Measurements from ENCODE around the gene APEX2.
"Not testable (repeated sequence)": the region's sequence is repeated elsewhere in the genome, so short reads cannot be mapped to it uniquely, and the experiment has no call there.

Gene APEX2, protein sequence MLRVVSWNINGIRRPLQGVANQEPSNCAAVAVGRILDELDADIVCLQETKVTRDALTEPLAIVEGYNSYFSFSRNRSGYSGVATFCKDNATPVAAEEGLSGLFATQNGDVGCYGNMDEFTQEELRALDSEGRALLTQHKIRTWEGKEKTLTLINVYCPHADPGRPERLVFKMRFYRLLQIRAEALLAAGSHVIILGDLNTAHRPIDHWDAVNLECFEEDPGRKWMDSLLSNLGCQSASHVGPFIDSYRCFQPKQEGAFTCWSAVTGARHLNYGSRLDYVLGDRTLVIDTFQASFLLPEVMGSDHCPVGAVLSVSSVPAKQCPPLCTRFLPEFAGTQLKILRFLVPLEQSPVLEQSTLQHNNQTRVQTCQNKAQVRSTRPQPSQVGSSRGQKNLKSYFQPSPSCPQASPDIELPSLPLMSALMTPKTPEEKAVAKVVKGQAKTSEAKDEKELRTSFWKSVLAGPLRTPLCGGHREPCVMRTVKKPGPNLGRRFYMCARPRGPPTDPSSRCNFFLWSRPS

DNA sequence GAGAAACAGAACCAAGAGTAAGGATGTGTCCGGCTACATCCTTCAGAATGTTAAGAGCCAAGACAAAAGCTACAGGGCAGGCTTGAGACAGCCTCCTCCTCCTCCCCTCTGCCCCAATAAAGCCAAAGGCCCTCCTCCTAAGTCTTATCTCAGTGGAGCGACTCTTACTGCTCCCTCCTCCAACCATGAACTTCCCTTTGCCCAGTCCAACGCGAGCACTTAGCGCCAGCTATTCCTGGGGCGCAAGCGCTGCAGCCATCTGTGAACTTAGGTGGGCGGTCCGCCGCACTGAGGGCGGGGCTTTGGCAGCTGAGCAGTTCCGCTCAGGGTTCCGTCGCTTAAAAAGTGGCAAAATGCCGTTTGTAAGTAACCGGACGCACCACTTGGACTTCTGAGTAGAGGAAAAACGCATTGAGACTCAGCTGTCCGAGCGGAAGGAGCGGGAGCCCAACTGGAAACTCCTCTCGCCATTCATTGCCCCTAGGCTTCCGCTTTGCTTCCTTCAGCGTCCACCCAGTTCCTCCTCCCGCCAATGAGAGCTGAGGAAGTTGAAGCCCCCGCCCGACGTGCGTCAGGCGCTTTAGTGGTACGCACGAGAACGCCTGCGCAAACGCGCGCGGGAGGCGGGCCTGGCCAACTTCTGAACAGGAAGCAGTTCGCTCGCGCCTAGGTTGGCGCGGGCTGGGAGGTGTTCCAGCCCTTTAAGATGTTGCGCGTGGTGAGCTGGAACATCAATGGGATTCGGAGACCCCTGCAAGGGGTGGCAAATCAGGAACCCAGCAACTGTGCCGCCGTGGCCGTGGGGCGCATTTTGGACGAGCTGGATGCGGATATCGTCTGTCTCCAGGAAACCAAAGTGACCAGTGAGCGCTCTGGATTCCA, at the start of gene APEX2:
TSS of gene APEX2 (plus strand) at position 647 of the 882 bp plus-strand sequence. CDS start at position 707, 60 bp downstream.
- peak; percentile 69 to 78 for DNase-seq (ENCODE audit: low read depth in 2 of 2)

DNA sequence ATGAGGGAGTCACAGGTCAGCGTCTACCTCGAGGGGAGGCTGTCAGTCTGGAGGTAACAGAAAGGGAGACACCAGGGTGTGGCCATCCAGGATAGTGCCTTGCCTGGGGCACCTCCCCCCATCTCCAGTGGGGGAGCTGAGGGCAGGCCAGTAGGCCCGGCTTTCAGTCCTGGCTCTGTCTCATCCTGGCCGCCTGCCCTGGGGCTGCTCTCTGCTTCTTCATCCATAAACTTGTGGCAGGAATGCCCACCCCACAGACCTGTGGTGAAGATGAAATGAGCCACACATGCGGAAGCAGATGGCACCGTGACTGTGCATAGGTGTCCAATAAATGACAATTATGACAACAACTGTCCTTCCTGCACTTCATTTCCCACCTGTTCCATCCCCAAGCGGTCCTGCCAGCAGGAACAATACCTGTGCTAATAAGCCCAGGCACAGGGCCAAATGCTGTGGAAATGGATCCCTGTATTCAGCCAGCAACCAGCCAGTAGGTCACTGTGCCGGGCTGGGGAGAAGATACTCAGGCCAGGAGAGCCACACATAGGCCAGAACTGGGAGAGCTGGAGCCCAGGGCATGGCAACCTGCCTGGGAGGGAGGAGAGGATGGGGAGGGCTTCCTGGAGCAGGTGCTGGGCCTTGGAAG, 49.3 kb upstream of the APEX2 start:
- DNase-seq (ENCODE audit: low read depth in 2 of 2): no peak

DNA sequence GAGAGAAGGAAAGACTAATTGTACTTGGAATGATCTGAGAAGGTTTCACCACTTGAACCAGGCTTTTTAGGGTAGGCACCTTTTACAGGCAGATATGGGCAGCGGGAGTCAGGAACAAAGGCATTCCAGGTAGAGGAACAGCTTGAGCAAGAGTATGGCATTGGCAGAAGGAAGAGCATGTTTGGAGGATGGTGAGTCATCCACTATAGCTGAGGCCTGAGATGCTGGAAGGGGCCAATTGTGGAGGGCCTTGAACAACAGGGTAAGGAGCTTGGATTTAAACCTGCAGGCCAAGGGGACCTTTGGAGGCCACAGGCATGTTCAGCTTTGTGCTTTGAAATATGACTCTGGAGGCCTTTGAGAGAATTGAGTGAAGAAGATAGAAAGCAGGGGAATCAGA, 38.4 kb upstream of the APEX2 start:
- DNase-seq (ENCODE audit: low read depth in 2 of 2): no peak

DNA sequence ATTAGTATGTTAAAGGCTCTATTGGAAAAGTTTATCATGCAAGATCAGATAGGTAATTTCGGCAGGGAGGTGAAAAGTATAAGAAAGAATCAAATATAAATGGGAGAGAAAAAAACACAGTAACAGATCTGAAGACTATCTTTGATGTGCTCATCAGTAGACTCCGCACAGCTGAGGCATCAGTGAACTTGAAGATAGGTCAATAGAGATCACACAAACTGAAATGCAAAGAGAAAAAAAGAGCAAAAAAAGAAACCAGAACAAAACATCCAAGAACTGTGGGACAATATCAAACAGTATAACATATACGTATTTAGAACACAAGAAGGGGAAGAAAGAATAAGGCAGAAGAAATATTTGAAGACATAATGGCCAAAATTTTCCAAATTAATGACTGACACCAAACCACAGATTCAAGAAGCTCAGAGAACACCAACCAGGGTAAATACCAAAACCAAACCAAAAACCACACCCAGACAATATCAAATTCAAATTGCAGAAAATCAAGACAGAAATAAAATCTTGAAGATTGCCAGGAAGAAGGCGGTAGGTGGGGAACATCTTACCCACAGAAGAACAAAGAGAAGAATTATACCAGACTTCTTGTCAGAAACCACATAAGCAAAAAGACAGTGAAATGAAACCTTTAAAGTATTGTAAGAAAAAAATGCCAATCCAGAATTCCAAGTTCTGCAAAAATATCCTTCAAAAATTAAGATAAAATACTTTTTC, 35.2 kb upstream of the APEX2 start:
- DNase-seq (ENCODE audit: low read depth in 2 of 2): no peak

DNA sequence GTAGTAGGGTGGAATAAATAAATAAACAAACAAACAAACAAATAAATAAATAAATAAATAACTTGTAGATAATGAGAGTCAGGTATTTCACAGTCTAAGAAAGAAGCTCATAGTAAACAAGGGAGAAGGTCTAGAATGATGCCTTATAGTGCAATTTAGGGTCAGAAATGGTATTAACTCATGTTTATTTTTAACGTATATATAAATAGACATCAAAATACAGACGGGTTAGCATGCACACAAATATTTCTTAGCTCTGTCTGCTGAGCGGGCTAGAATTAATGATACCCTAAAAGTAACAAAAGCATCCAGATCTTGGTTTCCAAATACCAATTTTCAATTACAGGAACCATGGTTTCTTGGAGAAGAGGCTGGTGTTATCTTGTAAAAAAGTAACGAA, 22.8 kb upstream of the APEX2 start:
- DNase-seq (ENCODE audit: low read depth in 2 of 2): no peak

DNA sequence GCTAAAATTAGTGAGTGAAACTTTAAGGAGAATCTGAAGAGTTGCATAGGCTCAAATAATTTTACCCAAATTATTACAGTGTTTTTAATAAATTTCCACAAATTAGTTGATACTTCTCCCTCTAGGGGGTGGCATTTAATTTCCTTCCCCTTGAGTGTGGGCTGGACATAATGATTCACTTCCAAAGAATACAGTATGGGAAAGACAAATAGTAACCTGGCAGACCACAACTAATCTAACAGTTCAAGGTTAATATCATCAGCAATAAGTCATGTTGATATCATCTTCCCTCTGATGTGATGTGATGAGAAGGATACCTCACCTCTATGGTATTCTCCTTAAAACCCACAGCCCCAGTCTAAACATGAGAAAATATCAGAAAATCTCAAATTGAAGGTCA, 21.7 kb upstream of the APEX2 start:
- DNase-seq (ENCODE audit: low read depth in 2 of 2): no peak

DNA sequence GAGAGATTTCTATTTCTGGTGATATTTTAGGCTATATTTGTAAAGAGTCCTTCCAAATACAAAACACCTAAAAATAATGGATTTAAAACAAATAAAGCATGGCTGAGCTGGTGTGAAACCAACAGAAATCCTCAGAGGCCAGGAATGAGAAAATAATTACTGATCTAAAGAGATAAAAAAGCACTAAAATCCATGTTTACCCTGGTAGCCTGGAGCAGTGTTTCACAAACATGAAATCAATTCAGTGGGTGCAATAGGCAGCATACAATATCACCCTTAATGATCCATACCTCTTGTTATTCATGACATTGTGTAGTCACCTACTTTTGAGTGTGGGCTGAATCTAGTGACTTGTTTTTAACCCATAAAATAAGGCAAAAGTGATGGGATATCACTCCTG, 20.7 kb upstream of the APEX2 start:
- DNase-seq (ENCODE audit: low read depth in 2 of 2): no peak

DNA sequence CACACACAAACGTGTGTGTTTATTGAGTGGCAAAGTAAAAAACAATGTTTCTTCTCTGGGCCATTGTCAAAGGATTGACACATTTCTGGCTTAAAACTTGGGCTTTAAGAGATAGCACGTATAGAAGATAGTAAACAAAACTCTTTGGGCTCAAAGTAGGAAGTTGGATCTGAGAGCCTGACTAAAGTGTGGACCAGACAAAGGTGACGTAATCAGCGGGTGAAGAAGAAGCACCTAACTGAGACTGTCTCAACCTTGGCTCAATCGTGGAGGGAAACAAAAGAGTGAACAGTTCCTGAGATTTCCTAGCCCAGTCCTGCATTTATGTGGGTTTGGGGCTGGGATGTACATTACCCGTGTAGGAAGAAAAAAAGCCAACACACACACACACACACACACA, 19.8 kb upstream of the APEX2 start:
- DNase-seq (ENCODE audit: low read depth in 2 of 2): no peak

DNA sequence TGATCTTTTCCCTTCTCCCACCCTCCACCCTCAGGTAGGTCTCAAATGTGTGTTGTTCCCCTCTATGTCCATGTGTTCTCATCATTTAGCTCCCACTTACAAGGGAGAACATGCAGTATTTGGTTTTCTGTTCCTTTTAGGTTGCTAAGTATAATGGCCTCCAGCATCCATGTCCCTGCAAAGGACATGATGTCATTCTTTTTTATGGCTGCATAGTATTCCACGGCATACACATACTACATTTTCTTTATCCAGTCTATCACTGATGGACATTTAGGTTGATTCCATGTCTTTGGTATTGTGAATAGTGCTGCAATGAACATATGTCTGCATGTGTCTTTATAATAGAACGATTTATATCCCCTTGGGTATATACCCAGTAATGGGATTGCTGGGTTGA, 16.9 kb upstream of the APEX2 start:
- DNase-seq (ENCODE audit: low read depth in 2 of 2): not testable (repeated sequence)

DNA sequence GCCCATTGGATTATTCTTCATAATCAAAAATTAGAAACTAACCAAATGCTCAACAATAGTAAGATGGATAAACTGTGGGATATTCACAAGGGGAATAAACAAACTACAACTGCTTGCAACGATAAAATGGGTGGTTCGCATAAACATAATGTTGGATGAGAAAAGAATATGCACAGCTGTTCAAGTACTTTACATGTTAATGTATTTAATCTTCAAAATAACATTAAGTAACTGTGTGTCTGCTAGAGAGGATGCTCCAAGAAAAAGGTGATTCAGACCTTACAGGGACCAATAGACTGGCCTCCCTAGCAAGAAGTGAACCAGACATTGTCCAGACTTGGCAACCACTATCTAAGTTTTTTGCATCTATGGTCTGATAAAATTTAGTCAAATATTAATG, 8.5 kb upstream of the APEX2 start:
- no peak for DNase-seq (ENCODE audit: low read depth in 2 of 2)

DNA sequence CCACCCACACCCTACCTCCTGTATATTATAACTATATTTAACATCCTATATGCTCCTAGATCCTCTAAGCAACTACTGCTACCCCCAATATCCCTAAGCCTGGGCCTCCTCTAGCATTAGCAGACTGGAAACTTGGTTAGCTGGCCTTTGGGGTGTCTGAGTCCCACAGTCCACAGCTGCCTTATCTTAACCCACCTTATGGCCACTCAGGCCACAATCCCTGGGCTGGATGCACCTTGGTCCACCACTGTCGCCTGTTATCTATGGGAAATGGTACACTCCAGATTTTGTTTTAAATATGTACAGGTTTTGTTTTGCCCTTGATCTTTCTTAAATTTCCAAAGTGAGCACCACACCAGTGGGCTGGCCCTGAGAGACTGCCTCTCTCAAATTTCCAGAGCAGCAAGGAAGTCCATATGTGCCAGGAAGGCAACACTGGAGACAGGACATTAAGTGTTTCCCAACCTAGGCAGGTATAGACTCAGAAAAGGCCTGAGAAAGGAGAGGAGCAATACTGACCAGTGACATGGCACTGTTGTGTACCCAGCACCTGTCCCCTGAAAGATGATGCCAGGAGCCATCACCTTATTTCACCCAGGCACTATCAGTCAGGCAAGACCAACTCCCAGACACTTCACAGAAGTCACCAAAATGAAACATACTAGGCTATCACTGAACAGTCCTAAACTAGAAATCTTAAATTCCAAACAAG, 7.1 kb upstream of the APEX2 start:
- no peak for DNase-seq (ENCODE audit: low read depth in 2 of 2)

DNA sequence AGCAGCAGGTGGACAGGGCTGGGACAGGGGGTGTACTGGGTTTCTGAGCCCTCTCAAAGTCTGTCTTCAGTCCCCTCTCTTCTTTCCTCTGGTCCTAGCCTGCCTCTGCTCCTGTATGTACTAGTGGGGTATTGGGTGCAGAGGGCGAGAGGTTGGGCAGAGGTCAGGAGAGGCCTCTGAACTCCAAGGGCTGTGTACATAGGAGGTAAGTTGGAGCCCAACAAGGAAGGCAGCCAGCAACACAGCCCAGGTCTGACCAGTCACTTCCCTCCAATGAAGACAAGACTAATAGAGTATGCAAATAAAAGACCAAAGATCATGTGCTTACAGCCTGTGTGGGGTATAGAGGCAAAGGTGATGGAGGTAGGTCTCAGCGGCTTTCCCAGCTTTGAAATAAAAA, 6.1 kb upstream of the APEX2 start, which contains the start of gene PFKFB1:
TSS of gene PFKFB1 (minus strand) at position 90 of the 400 bp plus-strand sequence. CDS start 181 bp downstream, outside the sequence.
- DNase-seq (ENCODE audit: low read depth in 2 of 2): no peak

DNA sequence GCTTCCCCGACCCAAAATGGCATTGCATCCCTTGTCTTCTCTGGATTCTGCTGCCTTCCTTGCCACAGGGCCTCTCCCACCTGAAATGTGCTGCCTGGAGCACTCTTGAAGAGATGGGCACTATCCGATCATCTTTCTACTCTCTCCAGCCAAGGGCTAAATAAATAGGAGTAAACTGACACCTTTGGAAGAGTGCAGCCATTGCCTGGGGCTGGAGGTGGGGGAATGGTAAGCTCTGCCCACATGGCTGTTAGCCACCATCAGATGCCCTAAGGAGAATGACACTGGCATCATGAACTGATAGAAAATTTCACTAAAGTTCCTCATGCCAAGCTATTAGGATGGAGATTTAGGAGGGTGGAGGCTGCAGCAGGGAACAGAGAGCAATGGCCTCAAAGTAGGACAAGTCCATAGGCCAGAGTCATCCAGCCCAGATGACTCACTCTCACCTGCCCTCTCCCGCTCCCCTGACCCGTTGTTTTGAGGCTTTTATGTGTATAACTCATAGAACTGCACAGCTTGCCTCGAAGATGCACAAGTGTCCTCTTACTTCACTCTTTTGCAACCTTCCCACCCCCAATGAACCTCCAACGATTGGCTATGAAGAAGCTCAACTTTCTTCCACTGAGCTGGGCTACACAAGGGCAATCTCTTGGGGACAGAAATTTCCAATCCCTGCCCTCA, 5.4 kb upstream of the APEX2 start:
- DNase-seq (ENCODE audit: low read depth in 2 of 2): no peak

DNA sequence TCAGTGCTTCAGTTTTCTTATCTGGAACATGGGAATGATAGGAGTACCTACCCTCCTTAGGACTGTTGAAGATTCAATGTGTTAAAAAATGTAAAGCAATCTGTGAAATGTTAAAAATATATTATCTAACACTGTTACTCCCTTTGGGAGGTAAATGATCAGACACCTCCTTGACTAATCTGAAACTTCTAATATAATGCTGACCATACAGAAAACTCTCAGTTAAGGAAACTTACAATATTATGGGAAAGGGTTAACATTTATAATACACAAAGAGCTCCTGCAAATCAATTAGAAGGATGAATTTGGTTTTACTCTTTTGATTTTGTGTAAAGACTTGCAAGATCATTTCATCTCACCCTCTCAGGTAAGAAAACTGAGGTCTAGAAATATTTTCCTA, 4.5 kb upstream of the APEX2 start:
- no peak for DNase-seq (ENCODE audit: low read depth in 2 of 2)

DNA sequence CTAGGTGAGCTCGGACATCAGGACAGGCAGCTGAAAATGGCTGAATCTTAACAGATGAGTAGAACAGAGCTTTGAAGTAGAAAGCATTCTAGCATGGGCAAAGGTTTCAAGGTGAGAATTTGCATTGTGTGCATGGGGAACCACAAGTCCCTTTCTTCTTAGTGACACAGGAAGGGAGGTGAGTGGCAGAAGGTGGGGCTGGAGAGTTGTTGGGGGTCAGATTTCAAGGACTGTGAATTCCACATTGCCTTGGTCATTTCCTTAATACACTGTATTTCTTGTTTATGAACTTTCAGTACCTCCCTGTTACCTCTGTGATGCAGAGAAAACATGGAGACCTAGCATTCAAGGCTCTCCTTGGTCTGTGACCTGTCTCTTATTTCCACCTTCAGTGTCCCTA, 4.1 kb downstream of the APEX2 start:
- DNase-seq (ENCODE audit: low read depth in 2 of 2): no peak

DNA sequence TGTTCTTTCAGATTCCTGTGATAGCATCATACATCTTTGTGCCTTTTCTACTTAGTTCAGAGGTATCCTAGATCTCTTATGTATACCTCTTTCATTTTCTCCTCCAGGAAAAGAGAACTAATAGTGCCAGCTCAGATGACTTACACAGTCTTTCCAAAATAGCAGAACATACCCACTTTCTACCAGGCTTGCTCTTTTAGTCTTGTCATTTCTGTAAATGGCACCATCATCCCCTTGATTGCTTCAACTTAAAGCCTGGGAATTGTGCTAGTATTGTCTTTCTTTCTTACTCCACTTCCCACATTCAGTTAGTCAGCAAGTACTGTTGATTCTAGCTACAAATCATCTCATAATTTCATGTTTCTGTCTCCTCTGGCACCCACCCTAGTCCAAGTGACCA, 5.1 kb downstream of the APEX2 start:
- no peak for DNase-seq (ENCODE audit: low read depth in 2 of 2)

DNA sequence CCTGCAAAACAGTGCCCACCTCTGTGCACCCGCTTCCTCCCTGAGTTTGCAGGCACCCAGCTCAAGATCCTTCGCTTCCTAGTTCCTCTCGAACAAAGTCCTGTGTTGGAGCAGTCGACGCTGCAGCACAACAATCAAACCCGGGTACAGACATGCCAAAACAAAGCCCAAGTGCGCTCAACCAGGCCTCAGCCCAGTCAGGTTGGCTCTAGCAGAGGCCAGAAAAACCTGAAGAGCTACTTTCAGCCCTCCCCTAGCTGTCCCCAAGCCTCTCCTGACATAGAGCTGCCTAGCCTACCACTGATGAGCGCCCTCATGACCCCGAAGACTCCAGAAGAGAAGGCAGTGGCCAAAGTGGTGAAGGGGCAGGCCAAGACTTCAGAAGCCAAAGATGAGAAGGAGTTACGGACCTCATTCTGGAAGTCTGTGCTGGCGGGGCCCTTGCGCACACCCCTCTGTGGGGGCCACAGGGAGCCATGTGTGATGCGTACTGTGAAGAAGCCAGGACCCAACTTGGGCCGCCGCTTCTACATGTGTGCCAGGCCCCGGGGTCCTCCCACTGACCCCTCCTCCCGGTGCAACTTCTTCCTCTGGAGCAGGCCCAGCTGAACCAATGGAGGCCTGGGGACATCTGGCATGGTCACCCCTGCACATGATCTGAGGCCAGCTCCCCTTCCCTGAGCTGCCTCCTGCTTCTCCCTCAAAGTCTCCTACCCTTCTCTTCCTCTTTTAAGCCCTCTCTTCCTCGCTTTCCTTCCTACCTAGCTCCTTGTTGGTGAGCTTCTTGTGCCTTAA, 6.9 kb downstream of the APEX2 start:
- no peak for DNase-seq (ENCODE audit: low read depth in 2 of 2)

DNA sequence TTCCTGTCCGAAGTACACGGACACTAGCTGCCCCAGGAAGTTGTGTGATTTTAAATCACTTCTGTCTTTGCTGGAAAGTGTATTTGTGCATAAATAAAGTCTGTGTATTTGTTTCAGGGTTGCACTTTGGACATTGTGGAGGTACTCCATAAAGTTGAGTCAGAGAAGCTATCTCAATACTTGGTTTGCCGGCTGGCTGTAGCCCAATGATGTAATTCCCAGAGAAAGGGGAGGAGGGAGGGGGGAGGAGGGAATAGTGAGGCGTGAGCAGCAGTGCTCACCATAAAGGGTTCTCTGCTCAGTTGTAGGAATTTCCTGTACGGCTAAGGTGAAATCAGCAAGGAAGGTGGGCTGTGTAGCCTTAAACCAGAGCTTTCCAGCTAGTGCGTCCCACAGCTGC, 7.5 kb downstream of the APEX2 start:
- no peak for DNase-seq (ENCODE audit: low read depth in 2 of 2)

Data from activated CD8-positive, alpha-beta memory T cell treated with anti-CD3 and anti-CD28 coated beads for 4 hours (primary cell).